A549 (cell line): ENCODE measurements around the gene RPS6KA1. TPM values are rescaled to one million over a fixed set of nuclear protein-coding genes. Genes with fewer than 3 reads are reported as not detected.

Source experiments
- ATAC-seq, 2 experiments: fragments of 200-7000 bp in 1 of 2; fragments of >200 bp in 1 of 2; cut with Nextera tagmentation in 1 of 2; cut with Tn5 transposase in 1 of 2; 3 replicates each; pipeline versions ENCODE4 v1.8.0 to v1.9.1; 2018 to 2020; ENCODE audit warnings: mild to moderate bottlenecking in 1 of 2, moderate library complexity in 1 of 2
- CTCF ChIA-PET: fragments of 300-600 bp; sonication (Branson Sonifier 250); formaldehyde crosslinking; extraction: SDS; loops from one replicate; lab custom pipeline; 2021; ENCODE audit warnings: antibody characterized with exemption, inconsistent platforms; lab: Yijun Ruan, JAX
- POLR2A ChIA-PET: fragments of 350-600 bp; formaldehyde crosslinking; extraction: SDS; loops from one replicate; lab custom pipeline; 2021; ENCODE audit warnings: antibody characterized with exemption, inconsistent platforms; lab: Yijun Ruan, JAX
- DNase-seq, 2 experiments: peaks; one replicate each; pipeline versions ENCODE4 v3.0.0 to v3.0.0-alpha.2; 2011 to 2016; ENCODE audit warnings: low read depth in 1 of 2, low spot score in 1 of 2
- FAIRE-seq: peaks from 2 replicates; lab custom pipeline; 2011; peaks lifted over from hg19 to GRCh38; lab: Jason Lieb, UNC
- H3K27ac ChIP-seq, 2 experiments: fragments of >200 bp; sonication (Bioruptor Twin); formaldehyde crosslinking; 3 replicates each; pipeline ENCODE4 v1.5.1; 2016 to 2017
- H3K4me1 ChIP-seq: fragments of >200 bp; sonication (Bioruptor Twin); formaldehyde crosslinking; 3 replicates; pipeline ENCODE4 v1.6.1; 2016
- H3K4me2 ChIP-seq: fragments of >200 bp; sonication (Bioruptor Twin); formaldehyde crosslinking; 3 replicates; pipeline ENCODE4 v1.6.1; 2016
- H3K4me3 ChIP-seq: fragments of >200 bp; sonication (Bioruptor Twin); formaldehyde crosslinking; 3 replicates; pipeline ENCODE4 v1.5.1; 2016
- H3K9me3 ChIP-seq: fragments of >200 bp; sonication (Bioruptor Twin); formaldehyde crosslinking; 3 replicates; pipeline ENCODE4 v1.6.1; 2016
- BHLHE40 ChIP-seq: IDR thresholded peaks from 2 replicates; pipeline ENCODE4 v1.6.1; 2012; ENCODE audit warnings: low read depth, low read length, inconsistent platforms
- CBX8 ChIP-seq: fragments of 200-600 bp; sonication (generic); IDR thresholded peaks from 2 replicates; pipeline ENCODE4 v1.6.1; 2016
- ESRRA ChIP-seq: fragments of 150-350 bp; IDR thresholded peaks from 2 replicates; pipeline ENCODE4 v1.6.1; 2014; ENCODE audit warnings: mild to moderate bottlenecking, low read length, borderline replicate concordance
- JUN ChIP-seq, 2 experiments: fragments of >200 bp; sonication (Bioruptor Twin); formaldehyde crosslinking; IDR thresholded peaks; 2 replicates in 1 of 2; 3 replicates in 1 of 2; pipeline ENCODE4 v1.6.1; 2016 to 2017
- KDM1A ChIP-seq: fragments of 200-600 bp; sonication (generic); IDR thresholded peaks from 2 replicates; pipeline ENCODE4 v1.6.1; 2016; ENCODE audit warnings: low read depth, mild to moderate bottlenecking
- MAFK ChIP-seq: fragments of 450-650 bp; IDR thresholded peaks from 2 replicates; pipeline ENCODE4 v1.6.1; 2014; ENCODE audit not compliant: partially characterized antibody
- NR3C1 ChIP-seq: fragments of >200 bp; sonication (Bioruptor Twin); formaldehyde crosslinking; IDR thresholded peaks from 3 replicates; pipeline ENCODE4 v1.6.1; 2017
- PHF8 ChIP-seq: fragments of 200-600 bp; sonication (generic); IDR thresholded peaks from 2 replicates; pipeline ENCODE4 v1.6.1; 2016; ENCODE audit warnings: low read depth, mild to moderate bottlenecking, antibody characterized with exemption, moderate library complexity, borderline replicate concordance
- POLR2A ChIP-seq: IDR thresholded peaks from 2 replicates; pipeline ENCODE4 v1.6.1; 2012; ENCODE audit warnings: mild to moderate bottlenecking, low read length
- POLR2AphosphoS2 ChIP-seq: conservative IDR thresholded peaks from 2 replicates; pipeline ENCODE4 v1.6.1; 2012; ENCODE audit warnings: low read length, improper control_type of control experiment, inconsistent platforms
- RARB ChIP-seq: fragments of 250-450 bp; sonication (Bioruptor Pico); IDR thresholded peaks from 2 replicates; pipeline ENCODE4 v1.8.0; 2021; ENCODE audit warnings: mild to moderate bottlenecking, moderate library complexity
- RFX5 ChIP-seq: fragments of 450-650 bp; IDR thresholded peaks from 2 replicates; pipeline ENCODE4 v1.7.1; 2014; ENCODE audit warnings: antibody characterized with exemption, mild to moderate bottlenecking, moderate library complexity
- RNF2 ChIP-seq: fragments of 200-600 bp; sonication (generic); IDR thresholded peaks from 2 replicates; pipeline ENCODE4 v1.6.1; 2016; ENCODE audit warnings: low read depth, mild to moderate bottlenecking, antibody characterized with exemption, moderate library complexity, borderline replicate concordance
- TP53 ChIP-seq: fragments of 250-450 bp; sonication (Bioruptor Pico); IDR thresholded peaks from 2 replicates; pipeline ENCODE4 v1.5.0; 2021; ENCODE audit warnings: mild to moderate bottlenecking, moderate library complexity
- ZNF302 ChIP-seq: fragments of 250-450 bp; sonication (Bioruptor Pico); IDR thresholded peaks from 2 replicates; pipeline ENCODE4 v1.9.0; 2021; ENCODE audit warnings: inconsistent platforms, mild to moderate bottlenecking, moderate library complexity
- ZSCAN20 ChIP-seq: fragments of 250-450 bp; sonication (Bioruptor Pico); IDR thresholded peaks from 2 replicates; pipeline ENCODE4 v1.8.0; 2022; ENCODE audit warnings: mild to moderate bottlenecking, moderate library complexity
- WGBS: methylation state at CpG from one replicate; pipeline ENCODE4 v1.1.6; 2017; ENCODE audit errors: missing lambda C conversion rate; 5-methylcytosine and 5-hydroxymethylcytosine counted together
- polyA minus RNA-seq: library from RNA; depleted of rRNA, polyadenylated mRNA; stranded (reverse); fragments of >200 nt; gene quantifications from 2 replicates; pipeline ENCODE4 v1.2.3, GENCODE V29; 2011; rRNA and poly(A)+ RNA removed
- polyA plus RNA-seq, 4 experiments: library from polyadenylated mRNA; depleted of rRNA in 3 of 4; stranded (reverse); fragments of >200 nt; fragmentation: RNase III in 1 of 4; extraction: RNeasy Plus Mini Kit Qiagen cat#74134 plus additional on column Dnase treatment in 1 of 4; gene quantifications; 2 replicates in 3 of 4; 3 replicates in 1 of 4; pipeline ENCODE4 v1.2.3, GENCODE V29; 2011 to 2017
- TF ChIP-seq, protein P1 (sequence below): fragments of >200 bp; sonication (Bioruptor Twin); formaldehyde crosslinking; IDR thresholded peaks from 3 replicates; pipeline ENCODE4 v1.6.1; 2016
- TF ChIP-seq, protein P2 (sequence below): fragments of 450-650 bp; IDR thresholded peaks from 2 replicates; pipeline ENCODE4 v1.6.1; 2014; ENCODE audit warnings: antibody characterized with exemption
- TF ChIP-seq, protein P3 (sequence below): fragments of >200 bp; sonication (Bioruptor Twin); formaldehyde crosslinking; IDR thresholded peaks from 2 replicates; pipeline ENCODE4 v1.6.1; 2016
- TF ChIP-seq, protein P4 (sequence below): IDR thresholded peaks from 2 replicates; pipeline ENCODE4 v1.6.1; 2012
- TF ChIP-seq, protein P5 (sequence below): IDR thresholded peaks from 2 replicates; pipeline ENCODE4 v1.6.1; 2012; ENCODE audit warnings: low read depth, borderline replicate concordance

The RPS6KA1 gene
- polyA plus RNA-seq (2011; rRNA removed) (9.8 and 11.8 TPM in 2 replicates), polyA plus RNA-seq (2017; fragmentation: RNase III; extraction: RNeasy Plus Mini Kit Qiagen cat#74134 plus additional on column Dnase treatment) (12.4 to 14.1 TPM (median 12.7 TPM) in 3 replicates), polyA minus RNA-seq (24.0 and 26.2 TPM in 2 replicates)
- 13.7 and 16.5 TPM in 2 replicates for polyA plus RNA-seq (2012; cell fraction: cytosol; rRNA removed)
- polyA plus RNA-seq (2012; cell fraction: nucleus; rRNA removed): 17.6 and 18.5 TPM in 2 replicates

DNA sequence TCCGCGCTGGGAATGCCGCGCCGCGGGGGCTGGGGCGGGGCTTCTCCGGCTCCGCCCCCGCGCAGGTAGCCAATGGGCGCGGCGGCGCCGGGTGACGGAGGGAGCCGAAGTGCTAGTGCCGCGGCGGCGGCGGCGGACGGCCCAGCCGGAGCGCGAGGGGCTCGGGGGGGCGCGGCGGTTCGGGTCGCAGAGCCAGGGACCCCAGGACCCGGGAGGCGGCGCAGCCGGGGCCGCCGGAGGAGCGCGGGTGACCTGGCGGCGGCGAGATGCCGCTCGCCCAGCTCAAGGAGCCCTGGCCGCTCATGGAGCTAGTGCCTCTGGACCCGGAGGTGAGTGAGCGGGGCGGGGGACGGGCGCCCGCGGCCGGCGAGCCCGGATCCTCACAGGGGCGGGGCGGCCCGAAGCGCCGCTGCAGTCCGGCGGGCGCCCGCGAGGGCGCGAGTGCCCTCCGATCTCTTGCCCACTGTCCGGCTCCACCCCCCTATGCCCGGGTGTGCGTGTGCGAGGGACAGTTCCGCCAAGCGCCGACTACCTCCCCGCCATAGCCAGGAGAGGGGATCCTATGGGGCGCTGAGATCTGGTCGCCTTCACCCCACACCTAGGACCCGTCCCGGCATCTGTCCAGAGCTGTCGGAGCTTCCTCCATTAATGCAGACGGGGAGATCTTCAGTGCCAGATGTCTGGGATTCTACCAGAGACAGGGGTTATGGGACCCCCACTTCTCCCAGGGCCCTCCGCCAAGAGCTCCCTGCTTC lies at the start of gene RPS6KA1:
Gene RPS6KA1, plus strand, starts transcription at position 107 of the 755 bp plus-strand sequence. Its CDS starts 160 bp downstream, at position 267.
- no peak for FAIRE-seq
- Histone ChIP-seq H3K27ac (peak within 1 kb of the TSS; percentile 72 to 92), H3K9me3 (no peaks in the 10 kb centered on the region), H3K4me2 (peak within 1 kb of the TSS; percentile 93), H3K4me1 (peaks cover 21% of the 10 kb centered on the region), H3K4me3 (peak within 1 kb of the TSS; percentile 58)
- WGBS: 0% methylated on average over 2 of the region's 86 CpGs
- peak; percentile 37 to 79 for DNase-seq
- ATAC-seq: peak; percentile 71 to 77
- TF ChIP-seq POLR2A: peak; percentile 48
- 0 out of 2 replicates have a peak, but pooled peaks have one; percentile 14 for TF ChIP-seq PHF8
- TF ChIP-seq JUN (IDR thresholded peaks at IDR 0.05): peak in 1 of 2 experiments; percentile 47; a peak in 1 of 5 replicates
- TF ChIP-seq KDM1A: no peak
- TF ChIP-seq, protein P1, sequence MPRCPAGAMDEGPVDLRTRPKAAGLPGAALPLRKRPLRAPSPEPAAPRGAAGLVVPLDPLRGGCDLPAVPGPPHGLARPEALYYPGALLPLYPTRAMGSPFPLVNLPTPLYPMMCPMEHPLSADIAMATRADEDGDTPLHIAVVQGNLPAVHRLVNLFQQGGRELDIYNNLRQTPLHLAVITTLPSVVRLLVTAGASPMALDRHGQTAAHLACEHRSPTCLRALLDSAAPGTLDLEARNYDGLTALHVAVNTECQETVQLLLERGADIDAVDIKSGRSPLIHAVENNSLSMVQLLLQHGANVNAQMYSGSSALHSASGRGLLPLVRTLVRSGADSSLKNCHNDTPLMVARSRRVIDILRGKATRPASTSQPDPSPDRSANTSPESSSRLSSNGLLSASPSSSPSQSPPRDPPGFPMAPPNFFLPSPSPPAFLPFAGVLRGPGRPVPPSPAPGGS: 0 out of 3 replicates have a peak, but pooled peaks have one; percentile 40
- CTCF ChIA-PET: interaction anchor here (0.6 to 2.9 kb wide), 4 partner anchors 21 to 280 kb away, joined by 3 to 25 read pairs (median 6); no protein-coding TSS in a partner anchor
- POLR2A ChIA-PET: interaction anchor here (1.7 kb wide), 1 partner anchor 29 kb away, joined by 25 read pairs; no protein-coding TSS in a partner anchor

DNA sequence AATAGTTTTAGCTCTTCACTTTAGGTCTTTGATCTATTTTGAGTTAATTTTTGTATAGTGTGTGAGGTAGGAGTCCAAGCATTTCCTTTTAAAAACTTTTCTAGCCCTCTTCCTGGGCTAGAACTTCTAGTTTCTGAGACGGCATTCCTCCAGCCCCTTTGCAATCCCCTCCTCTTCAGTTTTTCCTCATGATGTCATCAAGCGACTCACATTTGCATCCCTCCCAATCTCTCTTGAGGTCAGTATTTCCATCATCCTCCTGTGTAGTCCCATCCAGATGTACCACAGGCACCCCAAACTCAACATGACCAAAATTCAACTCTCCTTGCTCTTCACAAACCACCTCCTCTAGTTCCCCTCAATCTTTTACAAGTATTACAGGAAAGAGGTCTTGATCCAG lies 46.6 kb upstream of the RPS6KA1 start:
- DNase-seq (no peak), ATAC-seq (no peak), FAIRE-seq (no peak)
- CTCF ChIA-PET: interaction anchor here (1.4 to 5.0 kb wide), 2 partner anchors 14 to 17 kb away, joined by 3 to 18 read pairs; no protein-coding TSS in a partner anchor
- peaks cover 6% of the 10 kb centered on the region; the same call in 1 of the 3 replicates for H3K4me1 ChIP-seq
- 75% methylated on average over 2 of the region's 2 CpGs for WGBS
- H3K4me2 ChIP-seq: no peak overlapping the region
- H3K9me3 ChIP-seq: no peaks in the 10 kb centered on the region
- H3K27ac ChIP-seq: no peak overlapping the region
- H3K4me3 ChIP-seq: no peak overlapping the region
- POLR2A ChIA-PET: no interaction called here
- no peak for TF ChIP-seq BHLHE40
- TF ChIP-seq, protein P2, sequence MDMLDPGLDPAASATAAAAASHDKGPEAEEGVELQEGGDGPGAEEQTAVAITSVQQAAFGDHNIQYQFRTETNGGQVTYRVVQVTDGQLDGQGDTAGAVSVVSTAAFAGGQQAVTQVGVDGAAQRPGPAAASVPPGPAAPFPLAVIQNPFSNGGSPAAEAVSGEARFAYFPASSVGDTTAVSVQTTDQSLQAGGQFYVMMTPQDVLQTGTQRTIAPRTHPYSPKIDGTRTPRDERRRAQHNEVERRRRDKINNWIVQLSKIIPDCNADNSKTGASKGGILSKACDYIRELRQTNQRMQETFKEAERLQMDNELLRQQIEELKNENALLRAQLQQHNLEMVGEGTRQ: no peak

DNA sequence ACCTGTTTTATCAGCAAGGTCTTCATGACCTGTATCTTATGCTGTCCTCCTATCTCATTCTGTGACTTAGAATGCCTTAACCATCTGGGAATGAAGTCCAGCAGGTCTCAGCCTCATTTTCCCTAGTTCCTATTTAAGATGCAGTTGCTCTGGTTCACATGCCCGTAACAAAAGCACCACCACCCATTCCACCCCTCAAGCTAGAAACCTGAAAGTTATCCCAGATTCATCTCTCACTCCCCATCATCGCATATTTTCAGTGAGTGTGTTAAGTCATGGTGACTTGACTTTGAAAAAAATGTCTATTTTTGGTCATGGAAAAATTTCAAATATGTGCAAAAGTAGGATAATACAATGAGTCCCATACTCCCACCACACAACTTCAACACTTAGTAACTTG lies 45.6 kb upstream of the RPS6KA1 start:
- Histone ChIP-seq H3K4me1 (peaks cover 6% of the 10 kb centered on the region; the same call in 1 of the 3 replicates), H3K4me2 (no peak overlapping the region), H3K27ac (no peak overlapping the region), H3K9me3 (no peaks in the 10 kb centered on the region), H3K4me3 (no peak overlapping the region)
- POLR2A ChIA-PET: no interaction called here
- CTCF ChIA-PET: interaction anchor here (0.6 to 1.4 kb wide), 3 partner anchors 13 to 16 kb away, joined by 3 read pairs; no protein-coding TSS in a partner anchor
- FAIRE-seq (no peak), DNase-seq (no peak), ATAC-seq (no peak)
- 78% methylated on average over 2 of the region's 2 CpGs for WGBS
- TF ChIP-seq, protein P3, sequence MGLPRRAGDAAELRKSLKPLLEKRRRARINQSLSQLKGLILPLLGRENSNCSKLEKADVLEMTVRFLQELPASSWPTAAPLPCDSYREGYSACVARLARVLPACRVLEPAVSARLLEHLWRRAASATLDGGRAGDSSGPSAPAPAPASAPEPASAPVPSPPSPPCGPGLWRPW: no peak
- 0 out of 2 replicates have a peak, but pooled peaks have one; percentile 31 for TF ChIP-seq ZSCAN20 (CRISPR knock-in tag)
- no peak for TF ChIP-seq POLR2AphosphoS2
- TF ChIP-seq, protein P4, sequence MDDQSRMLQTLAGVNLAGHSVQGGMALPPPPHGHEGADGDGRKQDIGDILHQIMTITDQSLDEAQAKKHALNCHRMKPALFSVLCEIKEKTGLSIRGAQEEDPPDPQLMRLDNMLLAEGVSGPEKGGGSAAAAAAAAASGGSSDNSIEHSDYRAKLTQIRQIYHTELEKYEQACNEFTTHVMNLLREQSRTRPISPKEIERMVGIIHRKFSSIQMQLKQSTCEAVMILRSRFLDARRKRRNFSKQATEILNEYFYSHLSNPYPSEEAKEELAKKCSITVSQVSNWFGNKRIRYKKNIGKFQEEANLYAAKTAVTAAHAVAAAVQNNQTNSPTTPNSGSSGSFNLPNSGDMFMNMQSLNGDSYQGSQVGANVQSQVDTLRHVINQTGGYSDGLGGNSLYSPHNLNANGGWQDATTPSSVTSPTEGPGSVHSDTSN: no peak
- no peak for TF ChIP-seq RFX5

DNA sequence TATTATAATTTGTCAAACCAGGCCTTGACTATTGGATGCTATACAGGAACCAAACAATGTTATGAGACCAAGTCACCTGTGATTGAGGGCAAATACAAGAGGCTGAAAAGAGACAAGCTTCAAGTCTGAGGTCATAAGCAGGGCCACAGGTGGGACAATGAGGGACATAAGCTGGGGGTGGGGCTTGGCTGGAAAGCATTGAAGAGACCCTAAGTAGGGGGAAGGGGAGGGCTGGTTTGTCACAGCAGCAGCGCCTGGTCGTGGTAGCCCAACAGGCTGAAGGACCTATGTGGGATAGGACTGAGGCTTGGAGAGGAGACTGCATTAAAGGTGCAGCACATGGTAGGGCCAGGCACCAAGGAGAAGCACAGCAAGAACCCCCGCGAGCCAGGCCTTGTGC lies 39.4 kb upstream of the RPS6KA1 start:
- ChIA-PET CTCF (interaction anchor here (0.8 to 2.5 kb wide), 2 partner anchors 10 to 20 kb away, joined by 3 to 14 read pairs; no protein-coding TSS in a partner anchor), POLR2A (interaction anchor here (1.9 kb wide), 1 partner anchor 10 kb away, joined by 6 read pairs; no protein-coding TSS in a partner anchor)
- WGBS: 73% methylated on average over 3 of the region's 4 CpGs
- Histone ChIP-seq H3K27ac (no peak overlapping the region), H3K9me3 (no peaks in the 10 kb centered on the region), H3K4me3 (no peak overlapping the region), H3K4me2 (no peak overlapping the region), H3K4me1 (peaks cover 6% of the 10 kb centered on the region; the same call in 1 of the 3 replicates)
- TF ChIP-seq, protein P1: no peak
- TF ChIP-seq CBX8 (no peak), TP53 (CRISPR knock-in tag) (no peak), RNF2 (no peak), MAFK (no peak), NR3C1 (no peak), ZNF302 (no peak), RARB (CRISPR knock-in tag) (no peak), ESRRA (no peak)
- TF ChIP-seq, protein P5, sequence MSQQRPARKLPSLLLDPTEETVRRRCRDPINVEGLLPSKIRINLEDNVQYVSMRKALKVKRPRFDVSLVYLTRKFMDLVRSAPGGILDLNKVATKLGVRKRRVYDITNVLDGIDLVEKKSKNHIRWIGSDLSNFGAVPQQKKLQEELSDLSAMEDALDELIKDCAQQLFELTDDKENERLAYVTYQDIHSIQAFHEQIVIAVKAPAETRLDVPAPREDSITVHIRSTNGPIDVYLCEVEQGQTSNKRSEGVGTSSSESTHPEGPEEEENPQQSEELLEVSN: no peak
- no peak for DNase-seq
- ATAC-seq: no peak
- no peak for FAIRE-seq
